ENCODE data around the gene HRC. TPM values are rescaled to one million over a fixed set of nuclear protein-coding genes. Genes with fewer than 3 reads are reported as not detected.
A peak's percentile ranks its signal among the peaks of the same experiment; 100 is the strongest.
"Not testable (repeated sequence)": the region's sequence is repeated elsewhere in the genome, so short reads cannot be mapped to it uniquely, and the experiment has no call there.

HRC gene
- total RNA-seq, 6 experiments from 2014 or later, result 0.18 to 0.68 (median 0.19) TPM; not detected in 2

GRCh38 chr19:49129238-49129583 is 26.0 kb downstream of the HRC start:
- DNase-seq, result no peak
- no peaks in the 10 kb centered on the region for H3K9me3 ChIP-seq
- H3K4me3 ChIP-seq, result no peak overlapping the region
- intact Hi-C loops (cut with DNase I), result no loop called here
- no peak for ATAC-seq
- no peak for TF ChIP-seq POLR2A (IDR thresholded peaks at IDR 0.05)
- TF ChIP-seq, protein P1, sequence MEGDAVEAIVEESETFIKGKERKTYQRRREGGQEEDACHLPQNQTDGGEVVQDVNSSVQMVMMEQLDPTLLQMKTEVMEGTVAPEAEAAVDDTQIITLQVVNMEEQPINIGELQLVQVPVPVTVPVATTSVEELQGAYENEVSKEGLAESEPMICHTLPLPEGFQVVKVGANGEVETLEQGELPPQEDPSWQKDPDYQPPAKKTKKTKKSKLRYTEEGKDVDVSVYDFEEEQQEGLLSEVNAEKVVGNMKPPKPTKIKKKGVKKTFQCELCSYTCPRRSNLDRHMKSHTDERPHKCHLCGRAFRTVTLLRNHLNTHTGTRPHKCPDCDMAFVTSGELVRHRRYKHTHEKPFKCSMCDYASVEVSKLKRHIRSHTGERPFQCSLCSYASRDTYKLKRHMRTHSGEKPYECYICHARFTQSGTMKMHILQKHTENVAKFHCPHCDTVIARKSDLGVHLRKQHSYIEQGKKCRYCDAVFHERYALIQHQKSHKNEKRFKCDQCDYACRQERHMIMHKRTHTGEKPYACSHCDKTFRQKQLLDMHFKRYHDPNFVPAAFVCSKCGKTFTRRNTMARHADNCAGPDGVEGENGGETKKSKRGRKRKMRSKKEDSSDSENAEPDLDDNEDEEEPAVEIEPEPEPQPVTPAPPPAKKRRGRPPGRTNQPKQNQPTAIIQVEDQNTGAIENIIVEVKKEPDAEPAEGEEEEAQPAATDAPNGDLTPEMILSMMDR (IDR thresholded peaks at IDR 0.05), result no peak
- no peaks in the 10 kb centered on the region for H3K36me3 ChIP-seq
- no peak overlapping the region for H3K27ac ChIP-seq
- WGBS (ENCODE audit: insufficient coverage, low coverage, low lambda C conversion rate, missing lambda C conversion rate), result 65% methylated on average over 15 of the region's 16 CpGs
- H3K27me3 ChIP-seq, result no peaks in the 10 kb centered on the region
- peaks cover 0 to 10% (median 0%) of the 10 kb centered on the region in 4 donors for H3K4me1 ChIP-seq

GRCh38 chr19:49128545-49129237 is 26.5 kb downstream of the HRC start:
- Histone ChIP-seq H3K27ac (no peak overlapping the region), H3K36me3 (no peaks in the 10 kb centered on the region), H3K27me3 (no peaks in the 10 kb centered on the region), H3K4me1 (peaks cover 0 to 8% (median 0%) of the 10 kb centered on the region in 4 donors), H3K4me3 (peak overlapping the region in 1 of 3 donors; percentile 24), H3K9me3 (no peaks in the 10 kb centered on the region)
- WGBS (ENCODE audit: insufficient coverage, low coverage, low lambda C conversion rate, missing lambda C conversion rate), result 60% methylated on average over 15 of the region's 15 CpGs
- ATAC-seq, result no peak
- TF ChIP-seq POLR2A (IDR thresholded peaks at IDR 0.05), result no peak
- TF ChIP-seq, protein P1 (IDR thresholded peaks at IDR 0.05), result no peak
- intact Hi-C loops (cut with DNase I), result no loop called here
- no peak for DNase-seq

DNA sequence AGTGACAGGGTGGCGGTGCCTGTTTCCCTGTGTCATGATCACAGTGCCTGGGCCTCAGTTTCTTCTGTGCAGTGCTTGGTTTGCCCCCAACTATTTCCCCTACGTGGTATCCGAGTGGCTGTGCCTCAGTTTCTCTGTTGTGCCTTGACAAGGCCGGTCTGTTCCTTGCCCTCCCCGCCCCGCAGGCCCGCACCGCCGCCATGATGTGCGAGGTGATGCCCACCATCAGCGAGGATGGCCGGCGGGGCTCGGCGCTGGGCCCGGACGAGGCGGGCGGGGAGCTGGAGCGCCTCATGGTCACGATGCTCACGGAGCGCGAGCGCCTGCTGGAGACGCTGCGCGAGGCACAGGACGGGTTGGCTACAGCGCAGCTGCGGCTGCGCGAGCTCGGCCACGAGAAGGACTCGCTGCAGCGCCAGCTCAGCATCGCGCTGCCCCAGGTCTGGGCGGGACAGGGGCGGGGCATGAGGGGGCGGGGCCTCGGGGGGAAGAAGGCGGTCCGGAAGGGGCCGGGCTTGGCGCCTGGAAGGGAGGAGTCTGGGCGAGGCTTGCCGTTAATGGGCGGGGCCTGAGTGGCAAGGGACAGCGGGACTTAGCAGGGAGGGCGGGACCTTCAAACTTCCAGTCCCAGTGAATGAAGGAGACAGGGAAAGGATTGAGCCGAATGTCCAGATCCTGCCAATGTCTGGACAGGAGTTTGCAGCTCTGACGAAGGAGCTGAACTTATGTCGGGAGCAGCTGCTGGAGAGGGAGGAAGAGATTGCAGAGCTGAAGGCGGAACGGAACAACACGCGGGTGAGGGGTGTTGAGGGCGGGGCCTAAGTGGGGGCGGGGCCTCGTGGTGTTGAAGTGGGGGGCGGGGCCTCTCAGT is 27.3 kb downstream of the HRC start:
- no peaks in the 10 kb centered on the region for H3K27me3 ChIP-seq
- WGBS (ENCODE audit: insufficient coverage, low coverage, low lambda C conversion rate, missing lambda C conversion rate), result 5% methylated on average over 22 of the region's 63 CpGs
- intact Hi-C loops (cut with DNase I), result no loop called here
- H3K4me3 ChIP-seq, result peak overlapping the region in 2 of 3 donors; percentile 11 to 31
- TF ChIP-seq, protein P1 (IDR thresholded peaks at IDR 0.05), result peak in 1 of 4 donors; percentile 13
- TF ChIP-seq POLR2A (IDR thresholded peaks at IDR 0.05), result no peak
- no peaks in the 10 kb centered on the region for H3K9me3 ChIP-seq
- no peak overlapping the region for H3K27ac ChIP-seq
- peaks cover 0 to 4% (median 0%) of the 10 kb centered on the region in 4 donors for H3K4me1 ChIP-seq
- DNase-seq, result peak; percentile 98 to 99 (median 98)
- peak; percentile 97 to 100 (median 99) for ATAC-seq
- no peaks in the 10 kb centered on the region for H3K36me3 ChIP-seq

- H3K36me3 ChIP-seq; H3K27me3 ChIP-seq; H3K4me3 ChIP-seq; H3K4me1 ChIP-seq; intact Hi-C loops (cut with DNase I); DNase-seq; H3K27ac ChIP-seq; H3K9me3 ChIP-seq; ATAC-seq: not testable (repeated sequence)
- WGBS (ENCODE audit: insufficient coverage, low coverage, low lambda C conversion rate, missing lambda C conversion rate), result 85% methylated on average over 4 of the region's 12 CpGs
Observed at GRCh38 chr19:49127225-49127624, 28.0 kb downstream of the HRC start.

DNA sequence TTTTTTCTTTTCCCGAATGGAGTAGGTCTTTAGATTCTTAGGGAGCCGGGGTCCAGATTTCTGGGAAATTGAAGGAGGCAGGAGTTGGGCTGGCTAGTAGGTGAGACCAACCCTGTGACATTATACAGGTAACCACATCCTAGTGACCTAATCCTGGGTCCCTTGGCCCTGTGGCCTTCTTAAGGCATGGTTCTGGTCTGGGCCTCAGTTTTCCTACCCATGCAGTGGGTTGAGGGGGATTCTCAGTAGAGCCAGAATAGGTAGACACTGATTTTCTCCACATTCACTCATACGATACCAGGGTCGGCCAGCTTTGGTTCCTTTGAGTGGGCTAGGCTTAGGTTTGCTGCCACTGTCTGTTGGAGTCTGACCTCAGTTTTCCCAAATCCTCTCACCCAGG is 28.6 kb downstream of the HRC start:
- WGBS (ENCODE audit: insufficient coverage, low coverage, low lambda C conversion rate, missing lambda C conversion rate), result 72% methylated on average over 2 of the region's 4 CpGs
- ATAC-seq, result no peak
- Histone ChIP-seq H3K4me3 (no peak overlapping the region), H3K9me3 (no peaks in the 10 kb centered on the region), H3K27ac (no peak overlapping the region), H3K4me1 (peaks cover 0 to 4% (median 0%) of the 10 kb centered on the region in 4 donors), H3K36me3 (no peaks in the 10 kb centered on the region), H3K27me3 (no peaks in the 10 kb centered on the region)
- intact Hi-C loops (cut with DNase I), result no loop called here
- no peak for DNase-seq
- TF ChIP-seq, protein P1 (IDR thresholded peaks at IDR 0.05), result no peak
- no peak for TF ChIP-seq POLR2A (IDR thresholded peaks at IDR 0.05)

Measured in right lobe of liver (tissue), 6 donors.